BE2C (cell line): Measurements from ENCODE around the gene PRTG.
"Not testable (repeated sequence)": the region's sequence is repeated elsewhere in the genome, so short reads cannot be mapped to it uniquely, and the experiment has no call there.

Experiments used
- DNase-seq: peaks from one replicate; pipeline ENCODE4 v3.0.0-alpha.2; 2020
- H3K27me3 ChIP-seq: fragments of 250-450 bp; sonication (Bioruptor Pico); 2 replicates; pipeline ENCODE4 v1.5.1; 2020; ENCODE audit warnings: mild to moderate bottlenecking
- H3K36me3 ChIP-seq: fragments of 250-450 bp; sonication (Bioruptor Pico); 2 replicates; pipeline ENCODE4 v1.5.1; 2020; ENCODE audit warnings: mild to moderate bottlenecking
- H3K4me1 ChIP-seq: fragments of 250-450 bp; sonication (Bioruptor Pico); 2 replicates; pipeline ENCODE4 v1.5.1; 2020
- H3K4me3 ChIP-seq: 2 replicates; pipeline ENCODE4 v1.5.1; 2011; ENCODE audit warnings: low read depth, low read length
- H3K9me3 ChIP-seq: fragments of 250-450 bp; sonication (Bioruptor Pico); 2 replicates; pipeline ENCODE4 v1.5.1; 2020
- TF ChIP-seq, protein P1 (sequence below): IDR thresholded peaks from 2 replicates; pipeline ENCODE4 v1.5.1; 2012; ENCODE audit warnings: mild to moderate bottlenecking, low read depth, low read length

The PRTG gene

GRCh38 chr15:55758580-55758986 lies 15.6 kb upstream of the PRTG start:
- Histone ChIP-seq H3K9me3 (no peaks in the 10 kb centered on the region), H3K36me3 (no peaks in the 10 kb centered on the region), H3K27me3 (no peaks in the 10 kb centered on the region), H3K4me3 (no peak overlapping the region; the same call in 1 of the 2 replicates), H3K4me1 (no peaks in the 10 kb centered on the region; the same call in 1 of the 2 replicates)
- TF ChIP-seq, protein P1, sequence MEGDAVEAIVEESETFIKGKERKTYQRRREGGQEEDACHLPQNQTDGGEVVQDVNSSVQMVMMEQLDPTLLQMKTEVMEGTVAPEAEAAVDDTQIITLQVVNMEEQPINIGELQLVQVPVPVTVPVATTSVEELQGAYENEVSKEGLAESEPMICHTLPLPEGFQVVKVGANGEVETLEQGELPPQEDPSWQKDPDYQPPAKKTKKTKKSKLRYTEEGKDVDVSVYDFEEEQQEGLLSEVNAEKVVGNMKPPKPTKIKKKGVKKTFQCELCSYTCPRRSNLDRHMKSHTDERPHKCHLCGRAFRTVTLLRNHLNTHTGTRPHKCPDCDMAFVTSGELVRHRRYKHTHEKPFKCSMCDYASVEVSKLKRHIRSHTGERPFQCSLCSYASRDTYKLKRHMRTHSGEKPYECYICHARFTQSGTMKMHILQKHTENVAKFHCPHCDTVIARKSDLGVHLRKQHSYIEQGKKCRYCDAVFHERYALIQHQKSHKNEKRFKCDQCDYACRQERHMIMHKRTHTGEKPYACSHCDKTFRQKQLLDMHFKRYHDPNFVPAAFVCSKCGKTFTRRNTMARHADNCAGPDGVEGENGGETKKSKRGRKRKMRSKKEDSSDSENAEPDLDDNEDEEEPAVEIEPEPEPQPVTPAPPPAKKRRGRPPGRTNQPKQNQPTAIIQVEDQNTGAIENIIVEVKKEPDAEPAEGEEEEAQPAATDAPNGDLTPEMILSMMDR: 0 out of 2 replicates have a peak, but pooled peaks have one; percentile 15
- peak; percentile 50 for DNase-seq

DNA sequence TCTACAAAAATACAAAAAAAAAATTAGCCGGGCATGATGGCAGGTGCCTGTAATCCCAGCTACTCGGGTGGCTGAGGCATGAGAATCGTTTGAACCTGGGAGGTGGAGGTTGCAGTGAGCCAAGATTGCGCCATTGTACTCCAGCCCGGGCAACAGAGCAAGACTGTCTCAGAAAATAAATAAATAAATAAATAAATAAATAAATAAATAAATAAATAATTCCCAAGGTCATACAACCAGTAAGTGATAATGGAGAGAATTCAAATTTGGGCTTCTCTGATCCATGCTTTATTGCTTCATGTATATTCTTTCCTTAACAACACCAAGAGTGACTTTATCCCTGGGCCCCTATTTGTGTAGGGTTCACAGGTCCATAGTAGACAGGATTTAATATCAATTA lies 10.5 kb upstream of the PRTG start:
- H3K27me3 ChIP-seq, H3K4me3 ChIP-seq, H3K36me3 ChIP-seq, H3K4me1 ChIP-seq, DNase-seq, H3K9me3 ChIP-seq: not testable (repeated sequence)

- TF ChIP-seq, protein P1: no peak
- H3K4me1 ChIP-seq: no peaks in the 10 kb centered on the region
- no peaks in the 10 kb centered on the region for H3K27me3 ChIP-seq
- no peak for DNase-seq
- no peak overlapping the region for H3K4me3 ChIP-seq
- H3K36me3 ChIP-seq: no peaks in the 10 kb centered on the region
- no peaks in the 10 kb centered on the region for H3K9me3 ChIP-seq
Measured at GRCh38 chr15:55750706-55751105, 7.8 kb upstream of the PRTG start.

DNA sequence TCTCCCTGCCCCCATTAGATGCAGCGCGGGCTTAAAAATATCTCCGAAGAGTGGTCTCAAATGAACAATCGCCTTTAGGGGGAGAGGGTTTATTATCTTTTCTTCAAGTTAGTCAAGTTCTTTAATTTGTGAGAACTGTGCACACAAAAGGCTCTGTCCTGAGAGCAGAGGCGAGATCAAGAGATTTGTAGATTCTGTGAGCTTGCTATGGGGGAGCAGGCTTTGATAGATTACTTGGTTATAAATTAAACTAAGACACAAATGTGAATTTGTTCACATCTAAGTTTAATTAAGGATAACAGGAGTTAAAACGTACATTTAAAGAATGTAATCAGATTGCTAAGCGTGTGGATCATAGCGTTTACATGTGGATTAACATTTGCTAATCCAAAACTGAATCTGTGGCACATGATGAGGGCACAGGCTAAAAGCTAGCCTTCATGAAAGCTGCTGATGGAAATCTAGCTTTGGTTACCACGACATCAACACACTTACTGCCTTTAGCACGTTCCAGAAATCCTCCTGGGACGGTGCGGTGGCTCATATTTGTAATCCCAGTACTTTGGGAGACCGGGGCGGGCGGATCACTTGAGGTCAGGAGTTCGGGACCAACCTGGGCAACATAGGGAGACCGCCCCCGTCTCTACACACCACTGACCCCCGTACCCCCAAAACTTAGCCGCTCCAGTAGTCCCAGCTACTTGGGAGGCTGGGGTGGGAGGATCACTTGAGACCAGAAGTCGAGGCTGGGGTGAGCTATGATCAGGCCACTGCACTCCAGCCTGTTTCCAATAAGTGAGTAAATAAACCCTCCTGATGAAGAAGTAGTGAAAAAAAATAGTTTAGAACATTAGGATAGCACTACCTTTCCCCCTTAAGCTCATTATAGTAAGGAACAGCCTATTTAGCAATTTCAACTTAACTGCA lies 1.0 kb upstream of the PRTG start:
- H3K36me3 ChIP-seq: no peaks in the 10 kb centered on the region
- peak; percentile 34 for DNase-seq
- TF ChIP-seq, protein P1: no peak
- H3K4me3 ChIP-seq: peak overlapping the region; percentile 97
- no peaks in the 10 kb centered on the region for H3K9me3 ChIP-seq
- H3K4me1 ChIP-seq: no peaks in the 10 kb centered on the region
- no peaks in the 10 kb centered on the region for H3K27me3 ChIP-seq

DNA sequence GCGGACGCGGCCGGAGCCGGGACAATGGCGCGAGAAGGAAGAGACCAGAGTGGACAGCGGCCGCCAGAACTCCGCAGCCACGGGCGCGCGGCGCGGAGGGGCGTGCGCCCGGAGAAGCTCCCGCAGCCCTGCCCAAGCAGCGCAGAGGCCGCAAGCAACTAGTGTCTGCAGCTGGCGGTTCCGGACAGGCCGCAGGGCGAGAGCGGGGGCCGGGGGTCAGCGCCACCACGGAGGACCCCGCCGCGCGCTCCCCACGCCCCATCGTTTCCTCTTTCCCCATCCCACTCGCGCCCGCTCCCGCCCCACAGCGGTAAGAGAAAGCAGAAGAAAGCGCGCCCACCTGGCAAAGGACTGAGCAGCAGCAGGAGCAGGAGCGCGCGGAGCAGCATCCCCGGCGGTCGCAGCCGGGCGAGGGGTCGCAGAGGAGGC lies 440 bp downstream of the PRTG start:
- no peaks in the 10 kb centered on the region for H3K9me3 ChIP-seq
- TF ChIP-seq, protein P1: no peak
- no peaks in the 10 kb centered on the region; the same call in 1 of the 2 replicates for H3K36me3 ChIP-seq
- no peaks in the 10 kb centered on the region for H3K27me3 ChIP-seq
- no peak for DNase-seq
- peak overlapping the region; percentile 97 for H3K4me3 ChIP-seq
- H3K4me1 ChIP-seq: peaks cover 6% of the 10 kb centered on the region

DNA sequence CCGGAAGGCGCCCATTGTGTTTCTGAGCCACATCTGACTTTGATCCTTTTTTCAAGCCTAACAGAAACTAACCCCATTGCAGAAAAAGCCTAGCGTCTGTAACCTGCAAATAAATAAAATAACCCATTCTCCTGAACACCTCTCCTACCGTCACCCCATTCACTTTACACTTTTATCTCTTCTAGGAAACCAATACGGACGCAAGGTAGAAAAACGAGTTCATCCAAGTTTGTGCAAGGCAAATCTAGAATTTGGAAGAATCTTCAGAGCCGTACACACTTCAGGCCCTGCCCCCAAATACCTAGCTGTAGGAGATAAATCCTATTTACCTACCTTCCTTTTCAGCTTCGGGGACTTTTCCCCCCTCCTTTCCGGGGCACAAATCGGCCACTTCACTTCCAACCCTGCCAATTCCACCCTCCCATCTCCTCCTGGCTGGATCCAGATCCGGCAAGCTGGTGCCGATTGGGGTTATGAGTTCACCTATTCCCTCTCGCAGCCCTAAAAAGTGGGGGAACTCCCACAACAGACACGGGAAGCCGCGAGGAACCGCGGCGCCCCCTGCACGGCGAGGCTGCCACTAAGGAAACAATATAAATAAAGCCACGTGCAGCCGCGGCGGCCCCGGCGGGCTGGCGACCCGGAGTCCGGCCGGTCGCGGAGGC lies 987 bp downstream of the PRTG start:
- Histone ChIP-seq H3K4me3 (peak overlapping the region; percentile 97), H3K4me1 (peaks cover 11% of the 10 kb centered on the region), H3K36me3 (peaks cover 2% of the 10 kb centered on the region; the same call in 1 of the 2 replicates), H3K9me3 (no peaks in the 10 kb centered on the region), H3K27me3 (no peaks in the 10 kb centered on the region)
- DNase-seq: peak; percentile 52
- TF ChIP-seq, protein P1: peak; percentile 33; the same call in 1 of the 2 replicates
